Measurements from ENCODE around the gene VILL. TPM values are rescaled to one million over a fixed set of nuclear protein-coding genes. Genes with fewer than 3 reads are reported as not detected.

Gene VILL
- total RNA-seq, 1 donor from 2014 or later: 1.5 TPM

DNA sequence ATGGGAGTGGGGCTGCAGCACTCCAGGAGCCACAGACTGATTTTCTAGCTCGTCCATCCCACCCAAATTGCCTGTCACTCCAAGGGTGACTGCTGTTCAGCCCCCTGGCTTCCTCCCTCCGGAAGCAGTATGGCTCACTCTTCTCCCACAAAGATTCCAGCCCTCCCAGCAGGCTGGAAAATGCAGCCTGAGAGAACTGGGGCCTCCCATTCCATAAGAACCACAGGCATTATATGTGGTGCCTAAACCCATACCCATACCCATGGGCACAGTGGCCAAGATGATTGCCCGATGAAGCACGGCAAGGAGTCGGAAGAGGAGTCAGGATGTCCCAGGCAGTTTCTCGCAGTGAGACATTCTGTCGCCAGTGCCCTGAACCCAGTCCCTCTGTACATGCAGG lies 6.0 kb upstream of the VILL start:
- no peaks in the 10 kb centered on the region for H3K27me3 ChIP-seq (ENCODE audit: insufficient read depth, low read length)
- no peak overlapping the region for H2AFZ ChIP-seq (ENCODE audit: low read depth, low read length)
- H3K27ac Mint-ChIP-seq (ENCODE audit: unreplicated experiment): no peak overlapping the region
- no peak overlapping the region for H3K4me3 ChIP-seq (ENCODE audit: insufficient read depth, low read depth, low read length)
- H3K36me3 ChIP-seq (ENCODE audit: insufficient read depth, low read length): no peaks in the 10 kb centered on the region
- no peaks in the 10 kb centered on the region for H3K79me2 ChIP-seq (ENCODE audit: insufficient read depth, low read length)
- no peaks in the 10 kb centered on the region for H3K9me3 ChIP-seq (ENCODE audit: insufficient read depth, low read depth, low read length)
- TF ChIP-seq, protein P1, sequence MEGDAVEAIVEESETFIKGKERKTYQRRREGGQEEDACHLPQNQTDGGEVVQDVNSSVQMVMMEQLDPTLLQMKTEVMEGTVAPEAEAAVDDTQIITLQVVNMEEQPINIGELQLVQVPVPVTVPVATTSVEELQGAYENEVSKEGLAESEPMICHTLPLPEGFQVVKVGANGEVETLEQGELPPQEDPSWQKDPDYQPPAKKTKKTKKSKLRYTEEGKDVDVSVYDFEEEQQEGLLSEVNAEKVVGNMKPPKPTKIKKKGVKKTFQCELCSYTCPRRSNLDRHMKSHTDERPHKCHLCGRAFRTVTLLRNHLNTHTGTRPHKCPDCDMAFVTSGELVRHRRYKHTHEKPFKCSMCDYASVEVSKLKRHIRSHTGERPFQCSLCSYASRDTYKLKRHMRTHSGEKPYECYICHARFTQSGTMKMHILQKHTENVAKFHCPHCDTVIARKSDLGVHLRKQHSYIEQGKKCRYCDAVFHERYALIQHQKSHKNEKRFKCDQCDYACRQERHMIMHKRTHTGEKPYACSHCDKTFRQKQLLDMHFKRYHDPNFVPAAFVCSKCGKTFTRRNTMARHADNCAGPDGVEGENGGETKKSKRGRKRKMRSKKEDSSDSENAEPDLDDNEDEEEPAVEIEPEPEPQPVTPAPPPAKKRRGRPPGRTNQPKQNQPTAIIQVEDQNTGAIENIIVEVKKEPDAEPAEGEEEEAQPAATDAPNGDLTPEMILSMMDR (IDR thresholded peaks at IDR 0.05; ENCODE audit: insufficient read depth, low read depth, low read length): no peak
- no peak for TF ChIP-seq EZH2 (IDR thresholded peaks at IDR 0.05; ENCODE audit: insufficient read depth, low read length)
- peaks cover 6% of the 10 kb centered on the region for H3K27me3 Mint-ChIP-seq (ENCODE audit: low read depth, unreplicated experiment)
- H3K9ac ChIP-seq (ENCODE audit: low read length): no peak overlapping the region
- H3K4me2 ChIP-seq (ENCODE audit: low read length): no peak overlapping the region
- H3K4me1 Mint-ChIP-seq (ENCODE audit: low read depth, unreplicated experiment): peaks cover 5% of the 10 kb centered on the region
- H3K27ac ChIP-seq (ENCODE audit: low read depth, low read length): no peak overlapping the region
- FAIRE-seq (no peak), DNase-seq (ENCODE audit: low read depth) (no peak)
- H4K20me1 ChIP-seq (ENCODE audit: insufficient read depth, low read length): no peaks in the 10 kb centered on the region
- H3K4me3 Mint-ChIP-seq (ENCODE audit: unreplicated experiment): no peak overlapping the region
- no peaks in the 10 kb centered on the region for H3K9me3 Mint-ChIP-seq (ENCODE audit: unreplicated experiment)
- H3K4me1 ChIP-seq (ENCODE audit: insufficient read depth, low read length): no peaks in the 10 kb centered on the region
- H3K36me3 Mint-ChIP-seq (ENCODE audit: low read depth, unreplicated experiment): peaks cover 18% of the 10 kb centered on the region

DNA sequence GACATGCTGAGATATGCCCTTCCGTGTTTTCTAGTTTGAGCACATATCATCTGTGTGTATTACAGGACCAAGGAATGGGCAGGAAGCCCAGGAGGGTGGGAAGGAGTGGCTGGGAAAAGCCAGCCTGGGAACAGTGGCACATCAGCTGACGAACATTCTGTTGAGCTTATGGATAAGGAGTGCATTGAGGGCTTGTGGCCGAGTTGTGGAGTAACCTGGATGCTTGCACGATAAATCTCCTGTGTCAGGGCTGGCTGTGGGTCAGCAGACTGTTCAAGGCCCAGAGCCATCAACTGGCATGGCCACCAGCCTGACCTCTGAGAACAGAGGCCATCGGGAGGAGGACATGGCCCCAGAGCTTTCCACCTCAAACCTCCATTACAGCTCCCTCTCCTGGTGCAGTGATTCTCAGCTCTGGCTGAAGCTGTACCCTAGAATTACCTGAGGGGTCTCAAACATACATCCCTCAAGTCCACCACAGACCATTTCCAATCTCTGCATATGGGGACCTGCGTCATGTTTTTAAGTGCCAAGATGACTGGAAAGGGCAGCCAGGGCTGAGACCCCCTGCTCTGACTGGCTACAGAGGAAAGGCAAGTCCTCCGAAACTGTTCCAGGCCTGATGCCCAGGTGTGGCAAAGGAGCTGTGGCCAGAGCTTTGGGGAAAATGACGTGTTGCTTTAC lies 4.8 kb upstream of the VILL start:
- H3K27me3 ChIP-seq (ENCODE audit: insufficient read depth, low read length): no peaks in the 10 kb centered on the region
- H3K79me2 ChIP-seq (ENCODE audit: insufficient read depth, low read length): no peaks in the 10 kb centered on the region
- H3K9ac ChIP-seq (ENCODE audit: low read length): no peak overlapping the region
- H3K4me1 ChIP-seq (ENCODE audit: insufficient read depth, low read length): no peaks in the 10 kb centered on the region
- H3K4me3 ChIP-seq (ENCODE audit: insufficient read depth, low read depth, low read length): no peak overlapping the region
- H3K4me2 ChIP-seq (ENCODE audit: low read length): no peak overlapping the region
- H3K4me1 Mint-ChIP-seq (ENCODE audit: low read depth, unreplicated experiment): peaks cover 5% of the 10 kb centered on the region
- H3K4me3 Mint-ChIP-seq (ENCODE audit: unreplicated experiment): no peak overlapping the region
- H3K36me3 Mint-ChIP-seq (ENCODE audit: low read depth, unreplicated experiment): peaks cover 18% of the 10 kb centered on the region
- FAIRE-seq: no peak
- no peak overlapping the region for H3K27ac ChIP-seq (ENCODE audit: low read depth, low read length)
- H3K9me3 ChIP-seq (ENCODE audit: insufficient read depth, low read depth, low read length): no peaks in the 10 kb centered on the region
- no peaks in the 10 kb centered on the region for H3K36me3 ChIP-seq (ENCODE audit: insufficient read depth, low read length)
- H3K27me3 Mint-ChIP-seq (ENCODE audit: low read depth, unreplicated experiment): peaks cover 16% of the 10 kb centered on the region
- no peaks in the 10 kb centered on the region for H3K9me3 Mint-ChIP-seq (ENCODE audit: unreplicated experiment)
- TF ChIP-seq, protein P1 (IDR thresholded peaks at IDR 0.05; ENCODE audit: insufficient read depth, low read depth, low read length): no peak
- TF ChIP-seq EZH2 (IDR thresholded peaks at IDR 0.05; ENCODE audit: insufficient read depth, low read length): no peak
- no peak overlapping the region for H2AFZ ChIP-seq (ENCODE audit: low read depth, low read length)
- H4K20me1 ChIP-seq (ENCODE audit: insufficient read depth, low read length): no peaks in the 10 kb centered on the region
- no peak for DNase-seq (ENCODE audit: low read depth)
- no peak overlapping the region for H3K27ac Mint-ChIP-seq (ENCODE audit: unreplicated experiment)

Data from astrocyte (in vitro differentiated cells and primary cell).